CD4-positive, alpha-beta T cell (primary cell): ENCODE results near the gene ADARB2. TPM values are rescaled to one million over a fixed set of nuclear protein-coding genes. Genes with fewer than 3 reads are reported as not detected.
"Not testable (repeated sequence)": the region's sequence is repeated elsewhere in the genome, so short reads cannot be mapped to it uniquely, and the experiment has no call there.

Experiments
- ATAC-seq: fragments of 200-7000 bp; cut with Tn5 transposase; one replicate; pipeline ENCODE4 v1.10.0; 2022; ENCODE audit warnings: mild to moderate bottlenecking; ENCODE audit not compliant: poor library complexity
- CTCF ChIA-PET: fragments of 350-600 bp; sonication (Branson Sonifier 250); formaldehyde crosslinking; loops from one replicate; lab custom pipeline; 2021; ENCODE audit warnings: antibody characterized with exemption, inconsistent platforms; lab: Charles Lee
- POLR2A ChIA-PET: fragments of 350-600 bp; sonication (Branson Sonifier 250); formaldehyde crosslinking; loops from one replicate; lab custom pipeline; 2021; ENCODE audit warnings: antibody characterized with exemption, inconsistent platforms; lab: Charles Lee
- DNase-seq, 14 experiments: peaks; one replicate each; pipeline ENCODE4 v3.0.0-alpha.2; 2013 to 2020; ENCODE audit warnings: mixed read lengths in 2 of 14
- H3K27ac ChIP-seq, 2 donors: one replicate each; pipeline versions ENCODE4 v1.5.1 to v1.7.0; 2013; ENCODE audit warnings: low read length in 2 of 2, low read depth in 1 of 2, mild to moderate bottlenecking in 1 of 2
- H3K27me3 ChIP-seq, 2 experiments: 1 replicate in 1 of 2; 2 replicates in 1 of 2; pipeline versions ENCODE4 v1.6.1 to v1.7.0; 2013; ENCODE audit warnings: low read length in 2 of 2, control low read depth in 1 of 2, mild to moderate bottlenecking in 1 of 2, moderate library complexity in 1 of 2; ENCODE audit not compliant: insufficient read depth in 2 of 2, control insufficient read depth in 1 of 2
- H3K36me3 ChIP-seq: one replicate; pipeline ENCODE4 v1.6.1; 2013; ENCODE audit warnings: low read length, control low read depth; ENCODE audit not compliant: insufficient read depth
- H3K4me1 ChIP-seq: one replicate; pipeline ENCODE4 v1.6.1; 2013; ENCODE audit warnings: low read length, control low read depth; ENCODE audit not compliant: insufficient read depth
- H3K4me3 ChIP-seq: one replicate; pipeline ENCODE4 v1.5.1; 2013; ENCODE audit warnings: mild to moderate bottlenecking, low read length, moderate library complexity
- H3K9me3 ChIP-seq, 2 experiments: 1 replicate in 1 of 2; 2 replicates in 1 of 2; pipeline versions ENCODE4 v1.6.1 to v1.7.0; 2013; ENCODE audit warnings: low read length in 2 of 2, mild to moderate bottlenecking in 2 of 2, control low read depth in 1 of 2, moderate library complexity in 1 of 2; ENCODE audit not compliant: control insufficient read depth in 1 of 2, insufficient read depth in 1 of 2
- H3K27ac Mint-ChIP-seq: one replicate; pipeline ENCODE4 v1.8.0; 2020; ENCODE audit warnings: mixed read lengths
- H3K27me3 Mint-ChIP-seq: one replicate; pipeline ENCODE4 v1.8.0; 2021; ENCODE audit warnings: mixed read lengths
- H3K36me3 Mint-ChIP-seq: one replicate; pipeline ENCODE4 v1.8.0; 2021; ENCODE audit warnings: low read depth, mixed read lengths
- H3K4me1 Mint-ChIP-seq: one replicate; pipeline ENCODE4 v1.8.0; 2021; ENCODE audit warnings: low read depth, mixed read lengths
- H3K4me3 Mint-ChIP-seq: one replicate; pipeline ENCODE4 v1.8.0; 2020; ENCODE audit warnings: mild to moderate bottlenecking, mixed read lengths
- H3K9me3 Mint-ChIP-seq: one replicate; pipeline ENCODE4 v1.8.0; 2020; ENCODE audit warnings: mixed read lengths
- intact Hi-C, 2 experiments: fragments of 100-400 bp; cut with DNase I in 1 of 2; cut with micrococcal nuclease in 1 of 2; formaldehyde crosslinking; loops; one replicate each; pipeline versions ENCODE4 v1.15.1 to v1.9.0; 2023 to 2025; cut with DNase I, micrococcal nuclease
- total RNA-seq, 174 experiments: library from RNA in 2 of 174; stranded (reverse) in 2 of 174; gene quantifications; one replicate each; pipeline ENCODE4 v1.2.3 and lab custom pipeline; 2021 to 2026
- TF ChIP-seq, protein P1 (sequence below): fragments of 200-600 bp; IDR thresholded peaks from one replicate; pipeline ENCODE4 v1.8.0; 2022; ENCODE audit warnings: antibody characterized with exemption, mild to moderate bottlenecking

Gene ADARB2
- total RNA-seq, 2 experiments from 2014 or later, result 0.14 TPM; not detected in 1

DNA sequence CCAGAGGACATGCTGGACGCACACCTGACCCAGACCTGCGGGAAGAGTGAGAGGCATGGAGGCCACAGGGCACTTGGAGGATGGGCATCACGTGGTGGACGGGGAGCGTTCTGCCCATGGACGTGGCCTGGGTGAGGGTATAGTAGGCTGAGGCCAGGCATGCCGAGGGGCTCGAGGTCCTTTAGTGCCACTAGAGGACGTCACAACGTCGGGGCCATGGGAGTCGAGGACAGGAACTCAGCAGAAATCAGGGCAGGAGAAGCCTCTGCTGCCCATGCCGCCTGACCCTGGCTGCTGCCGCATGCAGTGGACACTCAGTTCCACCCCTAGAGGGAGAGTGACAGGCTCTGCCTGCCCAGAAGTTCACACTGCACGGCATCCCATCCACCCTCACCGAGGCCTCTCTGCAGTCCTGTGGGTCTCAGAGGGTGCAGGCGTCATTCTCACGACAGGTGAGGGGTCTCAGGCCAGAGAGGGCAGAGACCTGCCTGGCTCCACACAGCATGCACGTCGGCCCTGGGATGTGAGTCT is 198.7 kb downstream of the ADARB2 start:
- H3K4me1 Mint-ChIP-seq, result no peaks in the 10 kb centered on the region
- Histone ChIP-seq H3K36me3 (no peaks in the 10 kb centered on the region), H3K27ac (no peak overlapping the region), H3K4me3 (no peak overlapping the region), H3K27me3 (no peaks in the 10 kb centered on the region), H3K9me3 (peaks cover 0 to 11% of the 10 kb centered on the region in 2 experiments), H3K4me1 (no peaks in the 10 kb centered on the region)
- no peaks in the 10 kb centered on the region for H3K9me3 Mint-ChIP-seq
- H3K4me3 Mint-ChIP-seq, result no peak overlapping the region
- no peaks in the 10 kb centered on the region for H3K36me3 Mint-ChIP-seq
- no peak for ATAC-seq
- peaks cover 3% of the 10 kb centered on the region for H3K27me3 Mint-ChIP-seq
- intact Hi-C loops, result no loop called here
- CTCF ChIA-PET, result no interaction called here
- TF ChIP-seq, protein P1, sequence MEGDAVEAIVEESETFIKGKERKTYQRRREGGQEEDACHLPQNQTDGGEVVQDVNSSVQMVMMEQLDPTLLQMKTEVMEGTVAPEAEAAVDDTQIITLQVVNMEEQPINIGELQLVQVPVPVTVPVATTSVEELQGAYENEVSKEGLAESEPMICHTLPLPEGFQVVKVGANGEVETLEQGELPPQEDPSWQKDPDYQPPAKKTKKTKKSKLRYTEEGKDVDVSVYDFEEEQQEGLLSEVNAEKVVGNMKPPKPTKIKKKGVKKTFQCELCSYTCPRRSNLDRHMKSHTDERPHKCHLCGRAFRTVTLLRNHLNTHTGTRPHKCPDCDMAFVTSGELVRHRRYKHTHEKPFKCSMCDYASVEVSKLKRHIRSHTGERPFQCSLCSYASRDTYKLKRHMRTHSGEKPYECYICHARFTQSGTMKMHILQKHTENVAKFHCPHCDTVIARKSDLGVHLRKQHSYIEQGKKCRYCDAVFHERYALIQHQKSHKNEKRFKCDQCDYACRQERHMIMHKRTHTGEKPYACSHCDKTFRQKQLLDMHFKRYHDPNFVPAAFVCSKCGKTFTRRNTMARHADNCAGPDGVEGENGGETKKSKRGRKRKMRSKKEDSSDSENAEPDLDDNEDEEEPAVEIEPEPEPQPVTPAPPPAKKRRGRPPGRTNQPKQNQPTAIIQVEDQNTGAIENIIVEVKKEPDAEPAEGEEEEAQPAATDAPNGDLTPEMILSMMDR, result no peak
- DNase-seq, result no peak
- POLR2A ChIA-PET, result no interaction called here
- no peak overlapping the region for H3K27ac Mint-ChIP-seq

DNA sequence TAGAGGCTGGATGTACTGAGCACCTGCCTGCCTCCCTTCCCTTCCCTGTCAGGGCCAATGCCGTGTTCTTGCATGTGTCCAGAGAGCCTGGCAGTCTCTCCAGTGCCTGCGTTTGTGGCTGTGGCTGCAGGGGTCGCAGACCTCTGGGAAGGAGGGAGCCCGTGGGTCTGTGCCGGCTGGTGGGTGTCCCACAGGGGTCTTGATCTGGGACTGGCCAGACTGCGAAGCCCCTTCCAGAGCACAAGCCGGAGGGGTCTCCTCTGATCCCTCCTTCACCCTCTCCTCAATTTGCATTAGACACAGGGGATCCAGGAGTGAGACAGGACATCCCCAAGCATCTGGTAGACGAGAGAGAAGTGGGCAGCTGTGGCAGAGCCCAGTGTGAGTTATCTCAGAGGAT is 199.2 kb downstream of the ADARB2 start:
- Histone ChIP-seq H3K36me3 (no peaks in the 10 kb centered on the region), H3K27ac (no peak overlapping the region), H3K4me3 (no peak overlapping the region), H3K9me3 (peaks cover 0 to 11% of the 10 kb centered on the region in 2 experiments), H3K4me1 (no peaks in the 10 kb centered on the region), H3K27me3 (no peaks in the 10 kb centered on the region)
- DNase-seq (no peak), ATAC-seq (no peak)
- ChIA-PET CTCF (no interaction called here), POLR2A (no interaction called here)
- Mint-ChIP-seq H3K4me1 (no peaks in the 10 kb centered on the region), H3K27me3 (peaks cover 3% of the 10 kb centered on the region), H3K27ac (no peak overlapping the region), H3K9me3 (no peaks in the 10 kb centered on the region), H3K4me3 (no peak overlapping the region), H3K36me3 (no peaks in the 10 kb centered on the region)
- TF ChIP-seq, protein P1, result no peak
- intact Hi-C loops, result no loop called here

DNA sequence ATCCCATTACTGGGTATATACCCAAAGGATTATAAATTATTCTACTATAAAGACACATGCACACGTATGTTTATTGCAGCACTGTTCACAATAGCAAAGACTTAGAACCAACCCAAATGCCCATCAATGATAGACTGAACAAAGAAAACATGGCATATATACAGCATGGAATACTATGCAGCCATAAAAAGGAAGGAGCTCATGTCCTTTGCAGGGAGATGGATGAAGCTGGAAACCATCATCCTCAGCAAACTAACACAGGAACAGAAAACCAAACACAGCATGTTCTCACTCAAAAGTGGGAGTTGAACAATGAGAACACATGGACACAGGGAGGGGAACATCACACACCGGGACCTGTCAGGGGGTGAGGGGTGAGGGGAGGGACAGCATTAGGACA is 199.9 kb downstream of the ADARB2 start:
- H3K27ac ChIP-seq, H3K36me3 ChIP-seq, H3K27ac Mint-ChIP-seq, ATAC-seq, POLR2A ChIA-PET, H3K9me3 Mint-ChIP-seq, H3K4me3 ChIP-seq, H3K4me1 Mint-ChIP-seq, H3K4me1 ChIP-seq, H3K27me3 ChIP-seq, intact Hi-C loops, H3K4me3 Mint-ChIP-seq, DNase-seq, H3K27me3 Mint-ChIP-seq, CTCF ChIA-PET, H3K36me3 Mint-ChIP-seq: not testable (repeated sequence)
- H3K9me3 ChIP-seq, result peaks cover 0 to 10% of the 10 kb centered on the region in 2 experiments

DNA sequence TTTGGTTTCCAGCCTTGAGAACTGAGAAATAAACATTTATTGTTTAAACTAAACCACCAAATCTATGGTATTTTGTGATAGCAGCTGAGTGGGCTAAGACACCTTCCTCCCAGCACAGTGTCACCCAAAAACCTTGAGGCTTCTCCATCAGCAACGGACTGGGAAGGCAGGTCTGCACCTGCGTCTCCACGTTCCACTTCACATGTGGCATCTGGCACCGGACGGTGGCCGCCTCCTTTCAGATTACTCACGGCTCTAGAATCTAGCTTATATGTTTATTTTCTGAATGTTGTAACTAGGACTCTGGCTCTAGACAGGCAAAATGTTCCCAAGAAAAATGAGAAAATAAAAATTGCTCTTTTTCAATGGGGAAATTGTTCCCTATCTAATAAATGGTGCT is 201.0 kb downstream of the ADARB2 start:
- Histone ChIP-seq H3K4me3 (no peak overlapping the region), H3K27ac (no peak overlapping the region), H3K4me1 (no peaks in the 10 kb centered on the region), H3K9me3 (peaks cover 0 to 12% of the 10 kb centered on the region in 2 experiments), H3K27me3 (no peaks in the 10 kb centered on the region), H3K36me3 (no peaks in the 10 kb centered on the region)
- no peaks in the 10 kb centered on the region for H3K36me3 Mint-ChIP-seq
- H3K4me3 Mint-ChIP-seq, result no peak overlapping the region
- no peak for ATAC-seq
- TF ChIP-seq, protein P1, result no peak
- no peaks in the 10 kb centered on the region for H3K4me1 Mint-ChIP-seq
- no peak overlapping the region for H3K27ac Mint-ChIP-seq
- peaks cover 10% of the 10 kb centered on the region for H3K27me3 Mint-ChIP-seq
- intact Hi-C loops, result no loop called here
- no peak for DNase-seq
- no peaks in the 10 kb centered on the region for H3K9me3 Mint-ChIP-seq
- ChIA-PET POLR2A (no interaction called here), CTCF (no interaction called here)
